ENCODE results near the gene PACRG. TPM values are rescaled to one million over a fixed set of nuclear protein-coding genes. Genes with fewer than 3 reads are reported as not detected.

Gene PACRG
- total RNA-seq, 2 donors from 2014 or later, result 13.0 TPM; not detected in 1

DNA sequence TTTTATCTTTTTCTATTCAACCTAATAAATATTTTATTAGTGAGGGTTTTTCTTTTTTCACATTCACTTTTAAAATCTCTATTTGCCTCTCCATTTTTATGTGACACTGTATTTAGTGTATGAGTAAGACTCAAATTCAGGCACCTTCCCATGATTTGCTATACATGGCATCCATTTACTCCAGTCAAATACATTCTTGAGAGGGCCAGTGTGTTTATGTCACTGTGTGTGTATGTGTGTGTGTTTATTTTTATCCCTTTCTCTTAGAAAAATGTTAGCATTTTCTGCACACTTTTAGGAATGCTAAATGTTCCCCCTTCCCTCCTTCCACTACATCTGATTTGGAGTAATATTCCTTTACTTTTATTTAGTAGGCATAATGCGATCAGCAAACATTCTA, 290.0 kb downstream of the PACRG start:
- no peak for TF ChIP-seq CTCF (IDR thresholded peaks at IDR 0.05)
- Histone ChIP-seq H3K36me3 (no peaks in the 10 kb centered on the region), H3K4me3 (no peak overlapping the region), H3K9me3 (no peaks in the 10 kb centered on the region), H3K27ac (no peak overlapping the region), H3K4me1 (ENCODE audit: control insufficient read depth in 1 of 2, low read depth in 2 of 2) (no peaks in the 10 kb centered on the region), H3K27me3 (replicated peaks; ENCODE audit: insufficient read depth) (no peaks in the 10 kb centered on the region)
- ATAC-seq (ENCODE audit: insufficient number of reproducible peaks, low FRiP score, low read depth) (no peak), DNase-seq (ENCODE audit: low spot score) (no peak)

- TF ChIP-seq CTCF (IDR thresholded peaks at IDR 0.05), result no peak
- no peaks in the 10 kb centered on the region for H3K36me3 ChIP-seq
- peaks cover 5% of the 10 kb centered on the region for H3K9me3 ChIP-seq
- no peaks in the 10 kb centered on the region for H3K27me3 ChIP-seq (replicated peaks; ENCODE audit: insufficient read depth)
- H3K27ac ChIP-seq, result no peak overlapping the region
- DNase-seq (ENCODE audit: low spot score) (no peak), ATAC-seq (ENCODE audit: insufficient number of reproducible peaks, low FRiP score, low read depth) (no peak)
- no peaks in the 10 kb centered on the region for H3K4me1 ChIP-seq (ENCODE audit: control insufficient read depth in 1 of 2, low read depth in 2 of 2)
- H3K4me3 ChIP-seq, result no peak overlapping the region
These were observed 292.2 kb downstream of the PACRG start for GRCh38 chr6:163019926-163020325.

DNA sequence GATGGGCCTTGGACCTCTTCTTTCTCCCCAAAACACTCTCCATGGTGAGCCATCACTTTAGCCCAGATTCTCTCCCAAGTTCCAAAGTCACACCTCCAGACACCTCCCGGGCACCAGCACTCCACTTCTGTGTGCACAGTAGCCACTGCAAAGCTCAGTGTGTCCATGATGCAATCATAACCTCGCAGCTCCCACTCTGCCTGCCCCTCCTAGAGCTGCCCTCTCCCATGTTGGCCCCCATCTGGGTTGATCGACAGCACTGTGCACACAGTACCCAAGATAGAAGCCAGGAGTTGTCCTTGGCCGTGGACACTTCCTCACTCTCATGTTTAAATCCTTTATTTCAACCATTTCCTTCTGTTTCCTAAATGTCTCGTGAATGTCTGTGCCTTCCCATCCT, 293.3 kb downstream of the PACRG start:
- no peak overlapping the region for H3K27ac ChIP-seq
- no peak overlapping the region for H3K4me3 ChIP-seq
- no peak for TF ChIP-seq CTCF (IDR thresholded peaks at IDR 0.05)
- no peaks in the 10 kb centered on the region for H3K27me3 ChIP-seq (replicated peaks; ENCODE audit: insufficient read depth)
- DNase-seq (ENCODE audit: low spot score) (no peak), ATAC-seq (ENCODE audit: insufficient number of reproducible peaks, low FRiP score, low read depth) (no peak)
- H3K4me1 ChIP-seq (ENCODE audit: control insufficient read depth in 1 of 2, low read depth in 2 of 2), result no peaks in the 10 kb centered on the region
- peaks cover 5% of the 10 kb centered on the region for H3K9me3 ChIP-seq
- H3K36me3 ChIP-seq, result no peaks in the 10 kb centered on the region

DNA sequence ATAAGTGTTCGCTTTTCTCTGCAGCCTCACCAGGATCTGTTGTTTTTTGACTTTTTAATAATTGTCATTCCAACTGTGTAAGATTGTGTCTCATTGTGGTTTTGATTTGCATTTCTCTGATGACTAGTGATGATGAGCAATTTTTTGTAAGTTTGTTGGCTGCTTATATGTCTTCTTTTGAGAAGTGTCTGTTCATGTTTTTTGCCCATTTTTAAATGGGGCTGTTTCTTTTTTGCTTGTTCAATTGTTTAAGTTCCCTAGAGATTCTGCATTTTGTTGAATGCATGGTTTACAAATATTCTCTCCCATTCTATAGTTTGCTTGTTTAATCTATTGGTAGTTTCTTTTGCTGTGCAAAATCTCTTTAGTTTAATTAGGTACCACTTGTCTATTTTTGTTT, 295.9 kb downstream of the PACRG start:
- H3K36me3 ChIP-seq, result no peaks in the 10 kb centered on the region
- H3K4me1 ChIP-seq (ENCODE audit: control insufficient read depth in 1 of 2, low read depth in 2 of 2), result no peaks in the 10 kb centered on the region
- H3K4me3 ChIP-seq, result no peak overlapping the region
- TF ChIP-seq CTCF (IDR thresholded peaks at IDR 0.05), result no peak
- H3K27me3 ChIP-seq (replicated peaks; ENCODE audit: insufficient read depth), result no peaks in the 10 kb centered on the region
- ATAC-seq (ENCODE audit: insufficient number of reproducible peaks, low FRiP score, low read depth) (no peak), DNase-seq (ENCODE audit: low spot score) (no peak)
- H3K9me3 ChIP-seq, result peaks cover 5% of the 10 kb centered on the region
- H3K27ac ChIP-seq, result no peak overlapping the region

GRCh38 chr6:163026893-163027292, 299.1 kb downstream of the PACRG start:
- Histone ChIP-seq H3K27me3 (replicated peaks; ENCODE audit: insufficient read depth) (no peaks in the 10 kb centered on the region), H3K27ac (no peak overlapping the region), H3K36me3 (no peaks in the 10 kb centered on the region), H3K9me3 (peaks cover 5% of the 10 kb centered on the region), H3K4me1 (ENCODE audit: control insufficient read depth in 1 of 2, low read depth in 2 of 2) (no peaks in the 10 kb centered on the region), H3K4me3 (no peak overlapping the region)
- no peak for ATAC-seq (ENCODE audit: insufficient number of reproducible peaks, low FRiP score, low read depth)
- no peak for TF ChIP-seq CTCF (IDR thresholded peaks at IDR 0.05)
- DNase-seq (ENCODE audit: low spot score), result no peak

Data from thoracic aorta (tissue), 2 donors.